Caco-2 (cell line): ENCODE data around the gene TPD52L1. TPM values are rescaled to one million over a fixed set of nuclear protein-coding genes. Genes with fewer than 3 reads are reported as not detected.

Experiments
- BruUV-seq: library from RNA; stranded (reverse); fragments of 400-500 nt; replicated peaks from 2 replicates; lab custom pipeline; 2021; lab: Mats Ljungman, UMichigan
- CTCF ChIA-PET: fragments of 300-600 bp; sonication (Branson Sonifier 250); formaldehyde crosslinking; loops from one replicate; lab custom pipeline; 2022; ENCODE audit warnings: antibody characterized with exemption; lab: Charles Lee
- POLR2A ChIA-PET: fragments of 300-600 bp; sonication (Branson Sonifier 250); formaldehyde crosslinking; loops from one replicate; lab custom pipeline; 2022; ENCODE audit warnings: antibody characterized with exemption; lab: Charles Lee
- DNase-seq, 2 experiments: peaks; one replicate each; pipeline versions ENCODE4 v3.0.0 to v3.0.0-alpha.2; 2020 to 2022
- H3K27me3 ChIP-seq: replicated peaks from 2 replicates; pipeline ENCODE4 v1.6.0; 2011; ENCODE audit warnings: low read length; ENCODE audit not compliant: control insufficient read depth, insufficient read depth
- H3K36me3 ChIP-seq: 2 replicates; pipeline ENCODE4 v1.5.1; 2011; ENCODE audit warnings: low read length; ENCODE audit not compliant: control insufficient read depth, insufficient read depth
- H3K4me1 ChIP-seq: fragments of 250-450 bp; sonication (Bioruptor Pico); 2 replicates; pipeline ENCODE4 v1.5.1; 2020; ENCODE audit warnings: mild to moderate bottlenecking
- H3K4me3 ChIP-seq: 2 replicates; pipeline ENCODE4 v1.5.1; 2011; ENCODE audit warnings: low read depth, mild to moderate bottlenecking, control low read depth, low read length
- H3K9me3 ChIP-seq: fragments of 250-450 bp; sonication (Bioruptor Pico); 2 replicates; pipeline ENCODE4 v1.5.1; 2020; ENCODE audit warnings: mild to moderate bottlenecking, moderate library complexity
- H3K27ac Mint-ChIP-seq: one replicate; pipeline ENCODE4 v1.8.0; 2022; ENCODE audit warnings: mixed read lengths; ENCODE audit not compliant: unreplicated experiment
- H3K27me3 Mint-ChIP-seq: one replicate; pipeline ENCODE4 v1.8.0; 2022; ENCODE audit warnings: mixed read lengths; ENCODE audit not compliant: insufficient read depth, unreplicated experiment
- H3K36me3 Mint-ChIP-seq: one replicate; pipeline ENCODE4 v1.8.0; 2022; ENCODE audit warnings: mild to moderate bottlenecking, mixed read lengths; ENCODE audit not compliant: insufficient read depth, unreplicated experiment
- H3K4me1 Mint-ChIP-seq: one replicate; pipeline ENCODE4 v1.8.0; 2022; ENCODE audit warnings: low read depth, mixed read lengths; ENCODE audit not compliant: unreplicated experiment
- H3K4me3 Mint-ChIP-seq: one replicate; pipeline ENCODE4 v1.8.0; 2022; ENCODE audit warnings: mild to moderate bottlenecking, moderate library complexity, mixed read lengths; ENCODE audit not compliant: unreplicated experiment
- H3K9me3 Mint-ChIP-seq: one replicate; pipeline ENCODE4 v1.8.0; 2022; ENCODE audit warnings: mixed read lengths; ENCODE audit not compliant: unreplicated experiment
- CTCF ChIP-seq, 2 experiments: fragments of 200-600 bp in 1 of 2; IDR thresholded peaks; 1 replicate in 1 of 2; 2 replicates in 1 of 2; pipeline versions ENCODE4 v1.5.1 to v1.8.0; 2011 to 2022; ENCODE audit warnings: antibody characterized with exemption in 1 of 2, control low read depth in 1 of 2, inconsistent platforms in 1 of 2, low read depth in 1 of 2, low read length in 1 of 2, mild to moderate bottlenecking in 1 of 2, moderate library complexity in 1 of 2; ENCODE audit not compliant: insufficient read depth in 1 of 2, severe bottlenecking in 1 of 2, unreplicated experiment in 1 of 2
- intact Hi-C: fragments of 100-400 bp; cut with micrococcal nuclease; formaldehyde crosslinking; loops from one replicate; pipeline ENCODE4 v1.10.0; 2022; ENCODE audit not compliant: unreplicated experiment
- total RNA-seq: library from RNA; stranded (reverse); gene quantifications from 2 replicates; pipeline ENCODE4 v1.2.3, GENCODE V29; 2022

The TPD52L1 gene
- total RNA-seq, 1 experiment from 2014 or later = 83.9 TPM

DNA sequence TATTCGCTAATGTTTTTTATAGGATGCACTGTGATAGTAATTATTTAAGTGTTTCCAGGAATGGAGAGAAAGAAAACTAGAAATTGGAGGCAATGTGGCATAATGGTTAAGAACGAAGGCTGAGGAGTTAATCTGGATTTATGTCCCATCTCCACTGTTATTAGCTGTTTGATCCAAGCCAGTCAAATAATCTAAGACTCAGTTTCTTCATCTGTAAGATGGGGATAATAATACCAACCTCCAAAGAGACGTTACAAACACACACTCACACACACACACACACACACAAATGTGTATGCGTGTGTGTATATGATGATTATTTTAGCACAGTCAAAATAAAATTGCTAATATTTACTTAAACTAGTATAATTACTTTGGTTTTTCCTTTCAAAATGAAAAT, 36.9 kb upstream of the TPD52L1 start:
- CTCF ChIA-PET = no interaction called here
- no peak overlapping the region for H3K4me3 Mint-ChIP-seq
- no TSS peak for BruUV-seq
- no peak for TF ChIP-seq CTCF (IDR thresholded peaks at IDR 0.05; ENCODE audit: insufficient read depth in 1 of 2, low read depth in 1 of 2, low read length in 1 of 2, severe bottlenecking in 1 of 2, unreplicated experiment in 1 of 2)
- no peak for DNase-seq
- peaks cover 6% of the 10 kb centered on the region for H3K27me3 Mint-ChIP-seq
- POLR2A ChIA-PET = no interaction called here
- Histone ChIP-seq H3K4me1 (no peaks in the 10 kb centered on the region), H3K27me3 (no peaks in the 10 kb centered on the region), H3K36me3 (no peaks in the 10 kb centered on the region), H3K9me3 (no peaks in the 10 kb centered on the region), H3K4me3 (no peak overlapping the region)
- intact Hi-C loops = no loop called here
- no peaks in the 10 kb centered on the region for H3K4me1 Mint-ChIP-seq
- no peak overlapping the region for H3K27ac Mint-ChIP-seq
- H3K36me3 Mint-ChIP-seq = no peaks in the 10 kb centered on the region
- peaks cover 10% of the 10 kb centered on the region for H3K9me3 Mint-ChIP-seq

- POLR2A ChIA-PET = no interaction called here
- BruUV-seq = no TSS peak
- CTCF ChIA-PET = no interaction called here
- no peaks in the 10 kb centered on the region for H3K36me3 Mint-ChIP-seq
- DNase-seq = no peak
- Histone ChIP-seq H3K36me3 (no peaks in the 10 kb centered on the region), H3K9me3 (no peaks in the 10 kb centered on the region), H3K4me1 (no peaks in the 10 kb centered on the region), H3K4me3 (no peak overlapping the region), H3K27me3 (no peaks in the 10 kb centered on the region)
- no peaks in the 10 kb centered on the region for H3K4me1 Mint-ChIP-seq
- no peak overlapping the region for H3K4me3 Mint-ChIP-seq
- no peak overlapping the region for H3K27ac Mint-ChIP-seq
- intact Hi-C loops = no loop called here
- no peak for TF ChIP-seq CTCF (IDR thresholded peaks at IDR 0.05; ENCODE audit: insufficient read depth in 1 of 2, low read depth in 1 of 2, low read length in 1 of 2, severe bottlenecking in 1 of 2, unreplicated experiment in 1 of 2)
- H3K27me3 Mint-ChIP-seq = peaks cover 6% of the 10 kb centered on the region
- H3K9me3 Mint-ChIP-seq = no peaks in the 10 kb centered on the region
Observed at GRCh38 chr6:125117818-125118217, 35.8 kb upstream of the TPD52L1 start.

DNA sequence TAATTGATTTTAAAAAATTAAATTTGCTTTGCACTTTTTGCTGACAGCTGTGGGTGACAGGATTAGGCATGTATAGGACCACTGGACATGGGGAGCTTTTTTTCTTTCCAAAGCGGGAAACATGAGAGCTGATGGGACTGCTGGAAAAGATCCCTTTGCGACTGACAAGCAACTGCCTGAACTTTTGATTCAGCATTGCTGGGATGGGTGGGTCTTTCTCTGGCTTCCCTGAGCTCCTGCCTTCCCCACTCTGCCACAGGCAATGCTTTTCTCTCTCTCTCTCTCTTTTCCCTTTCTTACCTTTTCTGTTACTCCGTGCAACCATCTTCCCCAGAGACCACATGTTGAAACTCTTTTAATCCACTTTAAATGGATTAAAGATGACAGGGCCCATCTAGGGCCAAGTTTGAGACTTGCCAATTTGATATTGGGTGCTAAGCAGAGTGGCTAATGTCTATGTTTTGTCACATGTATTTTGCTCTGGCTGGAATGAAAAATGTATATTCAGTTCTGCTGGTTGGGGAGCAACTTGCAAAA, 33.5 kb upstream of the TPD52L1 start:
- Histone ChIP-seq H3K36me3 (no peaks in the 10 kb centered on the region), H3K9me3 (no peaks in the 10 kb centered on the region), H3K4me3 (no peak overlapping the region), H3K4me1 (no peaks in the 10 kb centered on the region), H3K27me3 (no peaks in the 10 kb centered on the region)
- H3K9me3 Mint-ChIP-seq = no peaks in the 10 kb centered on the region
- intact Hi-C loops = no loop called here
- H3K27ac Mint-ChIP-seq = no peak overlapping the region
- no peaks in the 10 kb centered on the region for H3K36me3 Mint-ChIP-seq
- BruUV-seq = no TSS peak
- no peak overlapping the region for H3K4me3 Mint-ChIP-seq
- peaks cover 3% of the 10 kb centered on the region for H3K27me3 Mint-ChIP-seq
- no peak for TF ChIP-seq CTCF (IDR thresholded peaks at IDR 0.05; ENCODE audit: insufficient read depth in 1 of 2, low read depth in 1 of 2, low read length in 1 of 2, severe bottlenecking in 1 of 2, unreplicated experiment in 1 of 2)
- ChIA-PET POLR2A (no interaction called here), CTCF (no interaction called here)
- no peak for DNase-seq
- H3K4me1 Mint-ChIP-seq = no peaks in the 10 kb centered on the region
